ENCODE results near the gene CRMP1.

CRMP1 gene

GRCh38 chr4:5899881-5900280 is 7.0 kb upstream of the CRMP1 start:
- Histone ChIP-seq H2AFZ (ENCODE audit: low read length) (no peak overlapping the region), H3K4me1 (ENCODE audit: insufficient read depth, low read length, poor library complexity, severe bottlenecking) (no peaks in the 10 kb centered on the region), H3K9ac (ENCODE audit: low read depth, low read length, poor library complexity, severe bottlenecking) (no peak overlapping the region), H3K4me3 (ENCODE audit: low read length, poor library complexity, severe bottlenecking) (no peak overlapping the region), H3F3A (ENCODE audit: low read depth) (no peaks in the 10 kb centered on the region), H3K9me3 (ENCODE audit: insufficient read depth, low read depth, low read length) (no peaks in the 10 kb centered on the region; the same call in 1 of the 2 replicates), H3K9me2 (replicated peaks; ENCODE audit: low read depth, low read length) (no peaks in the 10 kb centered on the region), H3K27me3 (ENCODE audit: insufficient read depth, low read length, poor library complexity, severe bottlenecking) (no peaks in the 10 kb centered on the region), H3K79me2 (ENCODE audit: insufficient read depth, low read length) (no peaks in the 10 kb centered on the region), H3K4me2 (ENCODE audit: low read depth, low read length, poor library complexity, severe bottlenecking) (no peak overlapping the region), H3K36me3 (ENCODE audit: insufficient read depth, low read length) (no peaks in the 10 kb centered on the region), H4K20me1 (ENCODE audit: insufficient read depth, low read length, poor library complexity, severe bottlenecking) (no peaks in the 10 kb centered on the region)
- no peak for TF ChIP-seq EZH2phosphoT487 (IDR thresholded peaks at IDR 0.05; ENCODE audit: borderline replicate concordance)
- no peak for TF ChIP-seq CTCF (conservative IDR thresholded peaks at IDR 0.05; ENCODE audit: low read length)

- no peaks in the 10 kb centered on the region for H3K79me2 ChIP-seq (ENCODE audit: insufficient read depth, low read length)
- no peaks in the 10 kb centered on the region for H3K4me1 ChIP-seq (ENCODE audit: insufficient read depth, low read length, poor library complexity, severe bottlenecking)
- H3K36me3 ChIP-seq (ENCODE audit: insufficient read depth, low read length), result no peaks in the 10 kb centered on the region
- no peak overlapping the region for H2AFZ ChIP-seq (ENCODE audit: low read length)
- no peak for TF ChIP-seq EZH2phosphoT487 (IDR thresholded peaks at IDR 0.05; ENCODE audit: borderline replicate concordance)
- TF ChIP-seq CTCF (conservative IDR thresholded peaks at IDR 0.05; ENCODE audit: low read length), result no peak
- no peaks in the 10 kb centered on the region for H3K9me2 ChIP-seq (replicated peaks; ENCODE audit: low read depth, low read length)
- no peak overlapping the region for H3K9ac ChIP-seq (ENCODE audit: low read depth, low read length, poor library complexity, severe bottlenecking)
- no peaks in the 10 kb centered on the region for H3F3A ChIP-seq (ENCODE audit: low read depth)
- H3K4me3 ChIP-seq (ENCODE audit: low read length, poor library complexity, severe bottlenecking), result no peak overlapping the region
- H3K27me3 ChIP-seq (ENCODE audit: insufficient read depth, low read length, poor library complexity, severe bottlenecking), result no peaks in the 10 kb centered on the region
- H3K9me3 ChIP-seq (ENCODE audit: insufficient read depth, low read depth, low read length), result no peaks in the 10 kb centered on the region; the same call in 1 of the 2 replicates
- no peaks in the 10 kb centered on the region for H4K20me1 ChIP-seq (ENCODE audit: insufficient read depth, low read length, poor library complexity, severe bottlenecking)
- no peak overlapping the region for H3K4me2 ChIP-seq (ENCODE audit: low read depth, low read length, poor library complexity, severe bottlenecking)
Measured at GRCh38 chr4:5899396-5899795, 6.5 kb upstream of the CRMP1 start.

DNA sequence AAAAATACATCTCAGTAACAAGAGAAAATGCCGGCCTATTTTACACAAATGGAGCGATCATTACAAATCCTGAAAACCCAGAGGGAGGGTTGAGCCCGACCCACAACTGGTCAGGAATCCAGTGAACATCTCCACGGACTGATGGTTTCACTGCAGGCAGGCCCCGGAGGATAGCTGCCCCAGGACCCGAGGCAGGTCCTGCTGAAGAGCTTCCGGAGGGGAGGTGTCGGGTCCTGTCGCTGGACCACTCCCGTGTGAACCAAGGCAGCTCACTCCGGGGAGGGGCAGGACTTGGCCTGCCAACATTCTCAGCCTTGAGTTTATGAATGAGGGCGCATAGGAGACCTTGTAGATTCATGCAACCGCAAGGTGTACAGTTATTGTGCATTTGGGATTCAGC is 4.8 kb upstream of the CRMP1 start:
- Histone ChIP-seq H3K27me3 (ENCODE audit: insufficient read depth, low read length, poor library complexity, severe bottlenecking) (no peaks in the 10 kb centered on the region), H3K4me3 (ENCODE audit: low read length, poor library complexity, severe bottlenecking) (no peak overlapping the region), H3K9me3 (ENCODE audit: insufficient read depth, low read depth, low read length) (no peaks in the 10 kb centered on the region; the same call in 1 of the 2 replicates), H3K79me2 (ENCODE audit: insufficient read depth, low read length) (no peaks in the 10 kb centered on the region), H3K4me1 (ENCODE audit: insufficient read depth, low read length, poor library complexity, severe bottlenecking) (no peaks in the 10 kb centered on the region), H4K20me1 (ENCODE audit: insufficient read depth, low read length, poor library complexity, severe bottlenecking) (no peaks in the 10 kb centered on the region), H3K9ac (ENCODE audit: low read depth, low read length, poor library complexity, severe bottlenecking) (no peak overlapping the region), H3K36me3 (ENCODE audit: insufficient read depth, low read length) (no peaks in the 10 kb centered on the region), H3K9me2 (replicated peaks; ENCODE audit: low read depth, low read length) (no peaks in the 10 kb centered on the region), H3K4me2 (ENCODE audit: low read depth, low read length, poor library complexity, severe bottlenecking) (no peak overlapping the region), H3F3A (ENCODE audit: low read depth) (no peaks in the 10 kb centered on the region), H2AFZ (ENCODE audit: low read length) (no peak overlapping the region)
- no peak for TF ChIP-seq CTCF (conservative IDR thresholded peaks at IDR 0.05; ENCODE audit: low read length)
- no peak for TF ChIP-seq EZH2phosphoT487 (IDR thresholded peaks at IDR 0.05; ENCODE audit: borderline replicate concordance)

All from Loucy (cell line).